Measurements from ENCODE around the gene COQ4.
"Not testable (repeated sequence)": the region's sequence is repeated elsewhere in the genome, so short reads cannot be mapped to it uniquely, and the experiment has no call there.

The COQ4 gene

GRCh38 chr9:128298535-128299482 lies 23.8 kb upstream of the COQ4 start:
- DNase-seq (ENCODE audit: low read depth): no peak

- no peak for DNase-seq (ENCODE audit: low read depth)
These were observed 18.3 kb upstream of the COQ4 start for GRCh38 chr9:128304136-128304970.

GRCh38 chr9:128304971-128305288 lies 17.7 kb upstream of the COQ4 start:
- DNase-seq (ENCODE audit: low read depth): no peak

GRCh38 chr9:128309551-128309950 lies 13.1 kb upstream of the COQ4 start:
- no peak for DNase-seq (ENCODE audit: low read depth)

- DNase-seq (ENCODE audit: low read depth): no peak
These were observed 12.2 kb upstream of the COQ4 start for GRCh38 chr9:128310461-128310860.

GRCh38 chr9:128314697-128315096 lies 7.9 kb upstream of the COQ4 start:
- DNase-seq (ENCODE audit: low read depth): no peak

GRCh38 chr9:128316421-128316820 lies 6.2 kb upstream of the COQ4 start:
- no peak for DNase-seq (ENCODE audit: low read depth)

GRCh38 chr9:128317629-128318028 lies 5.0 kb upstream of the COQ4 start:
- no peak for DNase-seq (ENCODE audit: low read depth)

GRCh38 chr9:128321343-128321742 lies 1.3 kb upstream of the COQ4 start:
- no peak for DNase-seq (ENCODE audit: low read depth)

GRCh38 chr9:128321879-128322403 lies 698 bp upstream of the COQ4 start:
- no peak for DNase-seq (ENCODE audit: low read depth)

- no peak for DNase-seq (ENCODE audit: low read depth)
These were observed 632 bp downstream of the COQ4 start for GRCh38 chr9:128323212-128323730.

GRCh38 chr9:128323791-128324190 lies 1.2 kb downstream of the COQ4 start:
- DNase-seq (ENCODE audit: low read depth): no peak

GRCh38 chr9:128324401-128324800 lies 1.8 kb downstream of the COQ4 start:
- no peak for DNase-seq (ENCODE audit: low read depth)

GRCh38 chr9:128325629-128326028 lies 3.0 kb downstream of the COQ4 start:
- no peak for DNase-seq (ENCODE audit: low read depth)

- DNase-seq (ENCODE audit: low read depth): no peak
These were observed 10.8 kb downstream of the COQ4 start for GRCh38 chr9:128333451-128333869.

GRCh38 chr9:128335161-128335560 lies 12.5 kb downstream of the COQ4 start:
- DNase-seq (ENCODE audit: low read depth): no peak

- DNase-seq (ENCODE audit: low read depth): no peak
These were observed 13.3 kb downstream of the COQ4 start for GRCh38 chr9:128335914-128336313.

- no peak for DNase-seq (ENCODE audit: low read depth)
These were observed 15.3 kb downstream of the COQ4 start for GRCh38 chr9:128337936-128338335.

GRCh38 chr9:128338852-128339614 lies 16.4 kb downstream of the COQ4 start:
- DNase-seq (ENCODE audit: low read depth): not testable (repeated sequence)

- peak; percentile 74 for DNase-seq (ENCODE audit: low read depth)
These were observed 17.4 kb downstream of the COQ4 start, which contains the start of gene SLC27A4 for GRCh38 chr9:128339761-128340690. TSS of gene SLC27A4 (plus strand) at chr9:128340527. CDS start at chr9:128343133, 2,606 bp downstream.
